SK-N-SH (cell line): ENCODE data around the gene MYO3A. TPM values are rescaled to one million over a fixed set of nuclear protein-coding genes. Genes with fewer than 3 reads are reported as not detected.

Source experiments
- CTCF ChIA-PET: fragments of 300-600, 350-600 bp; formaldehyde crosslinking; extraction: SDS; loops from one replicate; lab custom pipeline; 2021; lab: Yijun Ruan, JAX
- POLR2A ChIA-PET: fragments of 350-600 bp; sonication (Branson Sonifier 250); formaldehyde crosslinking; extraction: SDS; loops from one replicate; lab custom pipeline; 2020; ENCODE audit warnings: antibody characterized with exemption, inconsistent platforms; lab: Yijun Ruan, JAX
- DNase-seq: peaks from one replicate; pipeline ENCODE4 v3.0.0; 2012
- H2AFZ ChIP-seq: fragments of 200-600 bp; sonication (generic); 2 replicates; pipeline ENCODE4 v1.8.1; 2016; ENCODE audit warnings: antibody characterized with exemption, mild to moderate bottlenecking, low read depth
- H3F3A ChIP-seq: fragments of 200-600 bp; sonication (generic); replicated peaks from 2 replicates; pipeline ENCODE3; 2016; ENCODE audit warnings: antibody characterized with exemption, mild to moderate bottlenecking; ENCODE audit not compliant: insufficient read depth
- H3K27ac ChIP-seq, 2 experiments: fragments of 200-500 bp in 1 of 2; fragments of 200-600 bp in 1 of 2; sonication (Bioruptor generic) in 1 of 2; sonication (generic), shearing (Covaris generic) in 1 of 2; 2 replicates each; pipeline versions ENCODE4 v1.5.1 to v1.6.1; 2014 to 2016; ENCODE audit warnings: low read depth in 2 of 2, inconsistent platforms in 1 of 2, low read length in 1 of 2, mild to moderate bottlenecking in 1 of 2, mixed read lengths in 1 of 2
- H3K27me3 ChIP-seq: fragments of 200-600 bp; sonication (generic), shearing (Covaris generic); 2 replicates; pipeline ENCODE4 v1.6.1; 2016; ENCODE audit warnings: mixed run types; ENCODE audit not compliant: insufficient read depth
- H3K36me3 ChIP-seq, 2 experiments: fragments of 200-500 bp in 1 of 2; fragments of 200-600 bp in 1 of 2; sonication (Bioruptor generic) in 1 of 2; sonication (generic) in 1 of 2; replicated peaks in 1 of 2; 2 replicates each; pipeline versions ENCODE3 to v1.5.1; 2014 to 2016; ENCODE audit warnings: low read length in 1 of 2, mild to moderate bottlenecking in 1 of 2; ENCODE audit not compliant: insufficient read depth in 2 of 2, control insufficient read depth in 1 of 2
- H3K4me1 ChIP-seq, 2 experiments: fragments of 200-500 bp in 1 of 2; fragments of 200-600 bp in 1 of 2; sonication (Bioruptor generic) in 1 of 2; sonication (generic), shearing (Covaris generic) in 1 of 2; 2 replicates each; pipeline versions ENCODE4 v1.5.1 to v1.6.1; 2014 to 2016; ENCODE audit warnings: low read depth in 1 of 2, low read length in 1 of 2, mixed run types in 1 of 2; ENCODE audit not compliant: insufficient read depth in 2 of 2, control insufficient read depth in 1 of 2
- H3K4me2 ChIP-seq: fragments of 200-600 bp; sonication (generic), shearing (Covaris generic); 2 replicates; pipeline ENCODE4 v1.6.1; 2017; ENCODE audit warnings: mixed run types
- H3K4me3 ChIP-seq, 2 experiments: fragments of 200-500 bp in 1 of 2; fragments of 200-600 bp in 1 of 2; sonication (Bioruptor generic) in 1 of 2; sonication (generic), shearing (Covaris generic) in 1 of 2; 2 replicates each; pipeline versions ENCODE4 v1.5.1 to v1.8.1; 2014 to 2016; ENCODE audit warnings: low read depth in 2 of 2, inconsistent platforms in 1 of 2, low read length in 1 of 2, mild to moderate bottlenecking in 1 of 2, mixed read lengths in 1 of 2, moderate library complexity in 1 of 2
- H3K79me2 ChIP-seq: fragments of 200-600 bp; sonication (generic); 2 replicates; pipeline ENCODE4 v1.8.1; 2017; ENCODE audit warnings: mild to moderate bottlenecking; ENCODE audit not compliant: insufficient read depth
- H3K9ac ChIP-seq: fragments of 200-600 bp; sonication (generic); 2 replicates; pipeline ENCODE4 v1.6.1; 2017; ENCODE audit warnings: mixed run types
- H3K9me2 ChIP-seq: fragments of 200-600 bp; sonication (generic); 2 replicates; pipeline ENCODE4 v1.6.1; 2017; ENCODE audit warnings: mixed run types
- H3K9me3 ChIP-seq: fragments of 200-600 bp; sonication (generic); 2 replicates; pipeline ENCODE4 v1.6.1; 2017; ENCODE audit warnings: mixed run types, mild to moderate bottlenecking, moderate library complexity
- H4K20me1 ChIP-seq: fragments of 200-600 bp; sonication (generic); 2 replicates; pipeline ENCODE4 v1.6.1; 2017; ENCODE audit warnings: mild to moderate bottlenecking, mixed run types; ENCODE audit not compliant: insufficient read depth
- CHD2 ChIP-seq: fragments of 150-350 bp; IDR thresholded peaks from 2 replicates; pipeline ENCODE4 v1.6.1; 2018; ENCODE audit warnings: low read length; ENCODE audit not compliant: partially characterized antibody
- ELF1 ChIP-seq: IDR thresholded peaks from 2 replicates; pipeline ENCODE4 v1.4.0; 2012
- FOSL2 ChIP-seq: IDR thresholded peaks from 2 replicates; pipeline ENCODE4 v1.4.0; 2012; ENCODE audit warnings: low read depth, mild to moderate bottlenecking, moderate library complexity, borderline replicate concordance
- FOXJ3 ChIP-seq: sonication (generic); formaldehyde crosslinking; IDR thresholded peaks from 2 replicates; pipeline ENCODE4 v1.5.1; 2020; ENCODE audit warnings: mild to moderate bottlenecking, missing genetic modification reagents
- GATA2 ChIP-seq: sonication (generic); formaldehyde crosslinking; IDR thresholded peaks from 2 replicates; pipeline ENCODE4 v1.5.0; 2020; ENCODE audit warnings: mild to moderate bottlenecking, missing genetic modification reagents
- JUND ChIP-seq: IDR thresholded peaks from 2 replicates; pipeline ENCODE4 v1.4.0; 2012
- MAX ChIP-seq: IDR thresholded peaks from 2 replicates; pipeline ENCODE4 v1.4.0; 2012; ENCODE audit warnings: low read depth
- MEF2A ChIP-seq: IDR thresholded peaks from 2 replicates; pipeline ENCODE4 v1.4.0; 2012; ENCODE audit warnings: low read depth, borderline replicate concordance
- MXI1 ChIP-seq: IDR thresholded peaks from 2 replicates; pipeline ENCODE4 v1.6.1; 2012; ENCODE audit warnings: mild to moderate bottlenecking, low read depth, low read length, improper control_type of control experiment
- NFIC ChIP-seq: IDR thresholded peaks from 2 replicates; pipeline ENCODE4 v1.4.0; 2012; ENCODE audit warnings: borderline replicate concordance
- NRF1 ChIP-seq: IDR thresholded peaks from 2 replicates; pipeline ENCODE4 v1.6.1; 2012; ENCODE audit warnings: low read depth, mild to moderate bottlenecking, low read length
- PBX3 ChIP-seq: IDR thresholded peaks from 2 replicates; pipeline ENCODE4; 2012
- POLR2AphosphoS5 ChIP-seq: IDR thresholded peaks from 2 replicates; pipeline ENCODE4 v1.6.1; 2012; ENCODE audit warnings: low read depth, low read length
- REST ChIP-seq: IDR thresholded peaks from 2 replicates; pipeline ENCODE4 v1.6.1; 2012; ENCODE audit warnings: mild to moderate bottlenecking, low read depth, low read length, moderate library complexity
- RFX5 ChIP-seq: IDR thresholded peaks from 2 replicates; pipeline ENCODE4 v1.6.1; 2012; ENCODE audit warnings: mild to moderate bottlenecking, improper control_type of control experiment, low read length
- RXRA ChIP-seq: IDR thresholded peaks from 2 replicates; pipeline ENCODE4 v1.4.0; 2012; ENCODE audit warnings: low read depth, mild to moderate bottlenecking, borderline replicate concordance
- SMC3 ChIP-seq: IDR thresholded peaks from 2 replicates; pipeline ENCODE4 v1.6.1; 2012; ENCODE audit warnings: low read depth, low read length, improper control_type of control experiment
- YY1 ChIP-seq: IDR thresholded peaks from 2 replicates; pipeline ENCODE4 v1.4.0; 2012; ENCODE audit warnings: low read depth, mild to moderate bottlenecking
- WGBS: methylation state at CpG from one replicate; pipeline ENCODE4 v1.1.6; 2017; ENCODE audit warnings: low lambda C conversion rate; 5-methylcytosine and 5-hydroxymethylcytosine counted together
- polyA plus RNA-seq, 3 experiments: library from polyadenylated mRNA; depleted of rRNA; stranded (reverse); fragments of >200 nt; gene quantifications; 2 replicates each; pipeline ENCODE4 v1.2.3, GENCODE V29; 2012
- TF ChIP-seq, protein P1 (sequence below): IDR thresholded peaks from 2 replicates; pipeline ENCODE4 v1.4.0; 2012; ENCODE audit warnings: low read depth, borderline replicate concordance
- TF ChIP-seq, protein P2 (sequence below): fragments of 200-600 bp; sonication (generic); IDR thresholded peaks from 2 replicates; pipeline ENCODE4 v1.6.1; 2017; ENCODE audit warnings: antibody characterized with exemption, mild to moderate bottlenecking, moderate library complexity

MYO3A gene
- polyA plus RNA-seq, 1 of the 3 experiments (the other 2 are of a cell fraction), result not detected

- POLR2A ChIA-PET, result no interaction called here
These were observed 315.7 kb downstream of the MYO3A start for GRCh38 chr10:26249681-26250080.

GRCh38 chr10:26251925-26252324, 317.9 kb downstream of the MYO3A start:
- Histone ChIP-seq H2AFZ (no peak overlapping the region), H3F3A (no peaks in the 10 kb centered on the region), H3K9ac (no peak overlapping the region), H4K20me1 (no peaks in the 10 kb centered on the region), H3K4me1 (no peaks in the 10 kb centered on the region), H3K27me3 (no peaks in the 10 kb centered on the region), H3K27ac (no peak overlapping the region), H3K9me3 (no peaks in the 10 kb centered on the region), H3K9me2 (no peaks in the 10 kb centered on the region), H3K4me3 (no peak overlapping the region), H3K79me2 (no peaks in the 10 kb centered on the region), H3K36me3 (no peaks in the 10 kb centered on the region), H3K4me2 (no peak overlapping the region)
- TF ChIP-seq, protein P1, sequence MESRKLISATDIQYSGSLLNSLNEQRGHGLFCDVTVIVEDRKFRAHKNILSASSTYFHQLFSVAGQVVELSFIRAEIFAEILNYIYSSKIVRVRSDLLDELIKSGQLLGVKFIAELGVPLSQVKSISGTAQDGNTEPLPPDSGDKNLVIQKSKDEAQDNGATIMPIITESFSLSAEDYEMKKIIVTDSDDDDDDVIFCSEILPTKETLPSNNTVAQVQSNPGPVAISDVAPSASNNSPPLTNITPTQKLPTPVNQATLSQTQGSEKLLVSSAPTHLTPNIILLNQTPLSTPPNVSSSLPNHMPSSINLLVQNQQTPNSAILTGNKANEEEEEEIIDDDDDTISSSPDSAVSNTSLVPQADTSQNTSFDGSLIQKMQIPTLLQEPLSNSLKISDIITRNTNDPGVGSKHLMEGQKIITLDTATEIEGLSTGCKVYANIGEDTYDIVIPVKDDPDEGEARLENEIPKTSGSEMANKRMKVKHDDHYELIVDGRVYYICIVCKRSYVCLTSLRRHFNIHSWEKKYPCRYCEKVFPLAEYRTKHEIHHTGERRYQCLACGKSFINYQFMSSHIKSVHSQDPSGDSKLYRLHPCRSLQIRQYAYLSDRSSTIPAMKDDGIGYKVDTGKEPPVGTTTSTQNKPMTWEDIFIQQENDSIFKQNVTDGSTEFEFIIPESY, result no peak
- TF ChIP-seq MXI1 (no peak), GATA2 (CRISPR knock-in tag) (no peak), NRF1 (no peak), ELF1 (no peak), POLR2AphosphoS5 (no peak), JUND (no peak), MEF2A (no peak), FOSL2 (no peak), RXRA (no peak), CHD2 (no peak), NFIC (no peak), SMC3 (no peak), MAX (no peak), YY1 (no peak), REST (no peak)
- TF ChIP-seq, protein P2, sequence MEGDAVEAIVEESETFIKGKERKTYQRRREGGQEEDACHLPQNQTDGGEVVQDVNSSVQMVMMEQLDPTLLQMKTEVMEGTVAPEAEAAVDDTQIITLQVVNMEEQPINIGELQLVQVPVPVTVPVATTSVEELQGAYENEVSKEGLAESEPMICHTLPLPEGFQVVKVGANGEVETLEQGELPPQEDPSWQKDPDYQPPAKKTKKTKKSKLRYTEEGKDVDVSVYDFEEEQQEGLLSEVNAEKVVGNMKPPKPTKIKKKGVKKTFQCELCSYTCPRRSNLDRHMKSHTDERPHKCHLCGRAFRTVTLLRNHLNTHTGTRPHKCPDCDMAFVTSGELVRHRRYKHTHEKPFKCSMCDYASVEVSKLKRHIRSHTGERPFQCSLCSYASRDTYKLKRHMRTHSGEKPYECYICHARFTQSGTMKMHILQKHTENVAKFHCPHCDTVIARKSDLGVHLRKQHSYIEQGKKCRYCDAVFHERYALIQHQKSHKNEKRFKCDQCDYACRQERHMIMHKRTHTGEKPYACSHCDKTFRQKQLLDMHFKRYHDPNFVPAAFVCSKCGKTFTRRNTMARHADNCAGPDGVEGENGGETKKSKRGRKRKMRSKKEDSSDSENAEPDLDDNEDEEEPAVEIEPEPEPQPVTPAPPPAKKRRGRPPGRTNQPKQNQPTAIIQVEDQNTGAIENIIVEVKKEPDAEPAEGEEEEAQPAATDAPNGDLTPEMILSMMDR, result no peak
- POLR2A ChIA-PET, result no interaction called here
- DNase-seq, result no peak
- CTCF ChIA-PET, result no interaction called here
- 37% methylated on average over 6 of the region's 6 CpGs for WGBS

More at GRCh38 chr10:26249681-26250080, 315.7 kb downstream of the MYO3A start:
- DNase-seq, result no peak
- no peak overlapping the region for H3K4me3 ChIP-seq
- H3K36me3 ChIP-seq, result no peaks in the 10 kb centered on the region
- no peaks in the 10 kb centered on the region for H4K20me1 ChIP-seq
- no peak overlapping the region for H3K9ac ChIP-seq
- no peak overlapping the region for H3K4me2 ChIP-seq
- H3K9me3 ChIP-seq, result no peaks in the 10 kb centered on the region
- H3F3A ChIP-seq, result no peaks in the 10 kb centered on the region
- no peaks in the 10 kb centered on the region for H3K9me2 ChIP-seq
- no peak overlapping the region for H2AFZ ChIP-seq
- H3K4me1 ChIP-seq, result no peaks in the 10 kb centered on the region
- no peaks in the 10 kb centered on the region for H3K79me2 ChIP-seq
- TF ChIP-seq CHD2 (no peak), FOXJ3 (no peak), MEF2A (no peak), ELF1 (no peak), RFX5 (no peak), PBX3 (no peak)
- TF ChIP-seq, all 33 proteins: peak for 0
- H3K27me3 ChIP-seq, result no peaks in the 10 kb centered on the region
- H3K27ac ChIP-seq, result no peak overlapping the region
- 4% methylated on average over 6 of the region's 6 CpGs for WGBS
- CTCF ChIA-PET, result no interaction called here
